NCI-H510A treated with DMSO at 0.1 percent for 48 hours (cell line): ENCODE measurements around the gene SHISA6.
A peak's percentile ranks its signal among the peaks of the same experiment; 100 is the strongest.

Source experiments
- DNase-seq: peaks from one replicate; lab custom pipeline; 2025; lab: John Stamatoyannopoulos, UW

SHISA6 gene

GRCh38 chr17:11598274-11599221 lies 357.5 kb downstream of the SHISA6 start, which contains the start of gene DNAH9:
DNAH9 (plus strand) TSS chr17:11598470; CDS start chr17:11598499, 29 bp downstream.
- DNase-seq = no peak

- no peak for DNase-seq
These were observed 360.6 kb downstream of the SHISA6 start for GRCh38 chr17:11601661-11602060.

GRCh38 chr17:11608396-11608795 lies 367.4 kb downstream of the SHISA6 start:
- DNase-seq = peak; percentile 1

DNA sequence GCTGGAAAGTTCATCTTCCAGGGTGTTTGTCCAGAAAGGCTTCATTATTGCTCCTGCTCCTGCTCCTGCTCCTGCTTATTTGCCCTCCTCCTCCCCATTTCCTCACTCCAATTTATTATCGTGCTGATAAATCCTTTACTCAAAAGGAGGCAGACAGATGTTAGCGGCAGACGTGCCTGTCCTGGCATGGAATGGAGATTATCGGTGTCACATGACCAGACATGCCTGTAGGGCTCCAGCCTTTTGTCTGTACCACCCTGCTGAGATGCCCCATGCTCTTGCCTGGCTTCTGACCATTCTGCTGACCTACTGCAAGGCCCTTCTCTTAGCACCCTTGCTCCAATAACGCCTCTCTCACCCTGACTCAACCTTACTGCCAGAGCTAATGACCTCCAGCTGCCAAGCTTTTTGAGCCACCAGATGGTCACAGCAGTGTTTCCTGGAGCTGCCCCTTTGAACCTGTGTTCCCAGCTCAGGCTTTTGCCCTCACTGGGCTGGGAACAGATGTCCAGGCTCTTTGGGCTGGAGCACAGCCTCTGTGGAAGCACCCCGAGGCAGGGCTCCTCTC lies 370.1 kb downstream of the SHISA6 start:
- DNase-seq = no peak

- DNase-seq = no peak
These were observed 371.9 kb downstream of the SHISA6 start for GRCh38 chr17:11612956-11613355.
